ENCODE results near the gene PAH. TPM values are rescaled to one million over a fixed set of nuclear protein-coding genes. Genes with fewer than 3 reads are reported as not detected.

The PAH gene
- total and polyA plus RNA-seq, 2 donors (not counting 3 experiments of a cell fraction or from before 2014, with no cell fraction given), result not detected

GRCh38 chr12:102920271-102920670 is 3.2 kb upstream of the PAH start:
- Histone ChIP-seq H3K79me2 (ENCODE audit: control insufficient read depth, insufficient read depth, low read length) (no peaks in the 10 kb centered on the region), H3K9ac (replicated peaks; ENCODE audit: extremely low read depth, insufficient read depth, low read length) (no peak overlapping the region), H3K4me1 (ENCODE audit: control insufficient read depth, extremely low read depth, insufficient read depth, low read length) (no peaks in the 10 kb centered on the region), H3K9me1 (replicated peaks; ENCODE audit: control insufficient read depth, extremely low read depth, insufficient read depth, low read length) (no peaks in the 10 kb centered on the region), H3K36me3 (ENCODE audit: control insufficient read depth in 2 of 2, extremely low read depth in 1 of 2, insufficient read depth in 2 of 2, low read length in 2 of 2) (no peaks in the 10 kb centered on the region), H3K9me3 (replicated peaks; ENCODE audit: control insufficient read depth, insufficient read depth, low read length) (peaks cover 4% of the 10 kb centered on the region), H3K4me3 (replicated peaks in 1 of 3; ENCODE audit: insufficient read depth in 1 of 3, low read depth in 1 of 3, low read length in 3 of 3) (no peak overlapping the region), H4K20me1 (replicated peaks; ENCODE audit: control insufficient read depth, extremely low read depth, insufficient read depth, low read length) (no peaks in the 10 kb centered on the region), H3K27ac (ENCODE audit: insufficient read depth, low read depth, low read length) (no peak overlapping the region), H3K4me2 (ENCODE audit: insufficient read depth, low read length) (no peak overlapping the region), H3K27me3 (ENCODE audit: control insufficient read depth in 2 of 2, insufficient read depth in 2 of 2, low read length in 2 of 2) (no peaks in the 10 kb centered on the region), H2AFZ (ENCODE audit: low read depth, low read length) (no peak overlapping the region)
- ChIA-PET POLR2A (no interaction called here), CTCF (no interaction called here)
- no peak for FAIRE-seq
- no TSS peak for BruUV-seq (replicated peaks)
- dilution Hi-C loops (cut with MboI; ENCODE audit: extremely low pct_ligation_motif_present, low sequenced_read_pairs), result no loop called here
- intact Hi-C loops (cut with micrococcal nuclease), result no loop called here
- no peak for DNase-seq (ENCODE audit: low read depth, low spot score)
- TF ChIP-seq, protein P1, sequence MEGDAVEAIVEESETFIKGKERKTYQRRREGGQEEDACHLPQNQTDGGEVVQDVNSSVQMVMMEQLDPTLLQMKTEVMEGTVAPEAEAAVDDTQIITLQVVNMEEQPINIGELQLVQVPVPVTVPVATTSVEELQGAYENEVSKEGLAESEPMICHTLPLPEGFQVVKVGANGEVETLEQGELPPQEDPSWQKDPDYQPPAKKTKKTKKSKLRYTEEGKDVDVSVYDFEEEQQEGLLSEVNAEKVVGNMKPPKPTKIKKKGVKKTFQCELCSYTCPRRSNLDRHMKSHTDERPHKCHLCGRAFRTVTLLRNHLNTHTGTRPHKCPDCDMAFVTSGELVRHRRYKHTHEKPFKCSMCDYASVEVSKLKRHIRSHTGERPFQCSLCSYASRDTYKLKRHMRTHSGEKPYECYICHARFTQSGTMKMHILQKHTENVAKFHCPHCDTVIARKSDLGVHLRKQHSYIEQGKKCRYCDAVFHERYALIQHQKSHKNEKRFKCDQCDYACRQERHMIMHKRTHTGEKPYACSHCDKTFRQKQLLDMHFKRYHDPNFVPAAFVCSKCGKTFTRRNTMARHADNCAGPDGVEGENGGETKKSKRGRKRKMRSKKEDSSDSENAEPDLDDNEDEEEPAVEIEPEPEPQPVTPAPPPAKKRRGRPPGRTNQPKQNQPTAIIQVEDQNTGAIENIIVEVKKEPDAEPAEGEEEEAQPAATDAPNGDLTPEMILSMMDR (IDR thresholded peaks at IDR 0.05; ENCODE audit: extremely low read depth in 1 of 2, insufficient read depth in 1 of 2, low read depth in 1 of 2, low read length in 2 of 2), result no peak
- TF ChIP-seq MAX (IDR thresholded peaks at IDR 0.05; ENCODE audit: insufficient read depth, insufficient read length), result no peak
- no peak for TF ChIP-seq POLR2AphosphoS5 (IDR thresholded peaks at IDR 0.05; ENCODE audit: insufficient read depth, low read depth, low read length)
- no peak for TF ChIP-seq JUN (IDR thresholded peaks at IDR 0.05; ENCODE audit: borderline replicate concordance, insufficient read depth, insufficient read length, low read depth)

GRCh38 chr12:102918840-102919239 is 1.8 kb upstream of the PAH start:
- POLR2A ChIA-PET, result no interaction called here

More at GRCh38 chr12:102918840-102919239, 1.8 kb upstream of the PAH start:
- Histone ChIP-seq H3K79me2 (ENCODE audit: control insufficient read depth, insufficient read depth, low read length) (no peaks in the 10 kb centered on the region), H3K27me3 (ENCODE audit: control insufficient read depth in 2 of 2, insufficient read depth in 2 of 2, low read length in 2 of 2) (no peaks in the 10 kb centered on the region), H3K9me3 (replicated peaks; ENCODE audit: control insufficient read depth, insufficient read depth, low read length) (peaks cover 2% of the 10 kb centered on the region), H3K4me2 (ENCODE audit: insufficient read depth, low read length) (no peak overlapping the region), H3K36me3 (ENCODE audit: control insufficient read depth in 2 of 2, extremely low read depth in 1 of 2, insufficient read depth in 2 of 2, low read length in 2 of 2) (no peaks in the 10 kb centered on the region), H4K20me1 (replicated peaks; ENCODE audit: control insufficient read depth, extremely low read depth, insufficient read depth, low read length) (no peaks in the 10 kb centered on the region), H3K9me1 (replicated peaks; ENCODE audit: control insufficient read depth, extremely low read depth, insufficient read depth, low read length) (no peaks in the 10 kb centered on the region), H2AFZ (ENCODE audit: low read depth, low read length) (no peak overlapping the region), H3K9ac (replicated peaks; ENCODE audit: extremely low read depth, insufficient read depth, low read length) (no peak overlapping the region), H3K27ac (ENCODE audit: insufficient read depth, low read depth, low read length) (no peak overlapping the region), H3K4me1 (ENCODE audit: control insufficient read depth, extremely low read depth, insufficient read depth, low read length) (no peaks in the 10 kb centered on the region), H3K4me3 (replicated peaks in 1 of 3; ENCODE audit: insufficient read depth in 1 of 3, low read depth in 1 of 3, low read length in 3 of 3) (no peak overlapping the region)
- DNase-seq (ENCODE audit: low read depth, low spot score) (no peak), FAIRE-seq (no peak)
- BruUV-seq (replicated peaks), result no TSS peak
- dilution Hi-C loops (cut with MboI; ENCODE audit: extremely low pct_ligation_motif_present, low sequenced_read_pairs), result no loop called here
- TF ChIP-seq POLR2AphosphoS5 (IDR thresholded peaks at IDR 0.05; ENCODE audit: insufficient read depth, low read depth, low read length) (no peak), EZH2 (IDR thresholded peaks at IDR 0.05; ENCODE audit: borderline replicate concordance, low read depth, low read length, severe bottlenecking) (no peak), MYC (IDR thresholded peaks at IDR 0.05; ENCODE audit: low read depth, low read length) (no peak), JUN (IDR thresholded peaks at IDR 0.05; ENCODE audit: borderline replicate concordance, insufficient read depth, insufficient read length, low read depth) (no peak), MAX (IDR thresholded peaks at IDR 0.05; ENCODE audit: insufficient read depth, insufficient read length) (no peak), GATA2 (IDR thresholded peaks at IDR 0.05; ENCODE audit: insufficient read depth, insufficient read length, low read depth, low read length) (no peak), FOS (IDR thresholded peaks at IDR 0.05; ENCODE audit: borderline replicate concordance, insufficient read depth, low read length) (no peak), POLR2A (IDR thresholded peaks at IDR 0.05; ENCODE audit: low read depth, low read length) (no peak)
- TF ChIP-seq, protein P1 (IDR thresholded peaks at IDR 0.05; ENCODE audit: extremely low read depth in 1 of 2, insufficient read depth in 1 of 2, low read depth in 1 of 2, low read length in 2 of 2), result no peak
- CTCF ChIA-PET, result no interaction called here
- intact Hi-C loops (cut with micrococcal nuclease), result no loop called here

All from endothelial cell of umbilical vein (primary cell).